SK-N-MC (cell line): ENCODE measurements around the gene CDC42BPG.

Experiments
- EZH2 ChIP-seq: fragments of 200-600 bp; sonication (generic); IDR thresholded peaks from one replicate; pipeline ENCODE4 v1.6.1; 2017; ENCODE audit warnings: antibody characterized with exemption
- POLR2AphosphoS5 ChIP-seq: IDR thresholded peaks from 2 replicates; pipeline ENCODE4 v1.6.1; 2012; ENCODE audit warnings: mild to moderate bottlenecking, low read depth, low read length, borderline replicate concordance

GRCh38 chr11:64874308-64875240, 30.1 kb upstream of the CDC42BPG start:
- no peak for TF ChIP-seq EZH2
- TF ChIP-seq POLR2AphosphoS5, result no peak
